EL (cell line): ENCODE results near the gene FAM13A.
A peak's percentile ranks its signal among the peaks of the same experiment; 100 is the strongest.

ENCODE experiments used
- DNase-seq: peaks from one replicate; pipeline ENCODE4 v3.0.0-alpha.2; 2016

FAM13A gene

GRCh38 chr4:88807499-88807898, 249.5 kb downstream of the FAM13A start:
- no peak for DNase-seq

GRCh38 chr4:88804234-88804633, 252.8 kb downstream of the FAM13A start:
- DNase-seq = no peak

- peak; percentile 92 for DNase-seq
Measured at GRCh38 chr4:88803600-88804096, 253.3 kb downstream of the FAM13A start.

- DNase-seq = peak; percentile 42
Measured at GRCh38 chr4:88802585-88803286, 254.2 kb downstream of the FAM13A start.

GRCh38 chr4:88802138-88802537, 254.8 kb downstream of the FAM13A start:
- DNase-seq = no peak

GRCh38 chr4:88799900-88800299, 257.1 kb downstream of the FAM13A start:
- no peak for DNase-seq

- no peak for DNase-seq
Measured at GRCh38 chr4:88797725-88798124, 259.3 kb downstream of the FAM13A start.

- no peak for DNase-seq
Measured at GRCh38 chr4:88796545-88796944, 260.4 kb downstream of the FAM13A start.

GRCh38 chr4:88794952-88795351, 262.0 kb downstream of the FAM13A start:
- no peak for DNase-seq

- no peak for DNase-seq
Measured at GRCh38 chr4:88794087-88794690, 262.8 kb downstream of the FAM13A start.

GRCh38 chr4:88793475-88793874, 263.5 kb downstream of the FAM13A start:
- no peak for DNase-seq

- DNase-seq = peak; percentile 49
Measured at GRCh38 chr4:88792821-88793220, 264.2 kb downstream of the FAM13A start.

GRCh38 chr4:88792268-88792781, 264.7 kb downstream of the FAM13A start:
- peak; percentile 87 for DNase-seq

- DNase-seq = peak; percentile 31
Measured at GRCh38 chr4:88791274-88791673, 265.7 kb downstream of the FAM13A start.

GRCh38 chr4:88788895-88789294, 268.1 kb downstream of the FAM13A start:
- no peak for DNase-seq

GRCh38 chr4:88788424-88788823, 268.6 kb downstream of the FAM13A start:
- no peak for DNase-seq

GRCh38 chr4:88786011-88786410, 271.0 kb downstream of the FAM13A start:
- no peak for DNase-seq

GRCh38 chr4:88780389-88780788, 276.6 kb downstream of the FAM13A start:
- no peak for DNase-seq

GRCh38 chr4:88779431-88779830, 277.6 kb downstream of the FAM13A start:
- peak; percentile 18 for DNase-seq

GRCh38 chr4:88775529-88775928, 281.5 kb downstream of the FAM13A start:
- DNase-seq = no peak

GRCh38 chr4:88775026-88775425, 282.0 kb downstream of the FAM13A start:
- DNase-seq = no peak

GRCh38 chr4:88771883-88772450, 285.0 kb downstream of the FAM13A start:
- DNase-seq = no peak

GRCh38 chr4:88765729-88766128, 291.3 kb downstream of the FAM13A start:
- DNase-seq = peak; percentile 87

GRCh38 chr4:88763075-88763474, 293.9 kb downstream of the FAM13A start:
- no peak for DNase-seq
